Activated T-cell treated with anti-CD3 and anti-CD28 coated beads, Interleukin-2, amount 50 U/mL, for 72 hours (primary cell): ENCODE results near the gene ADRA2C. TPM values are rescaled to one million over a fixed set of nuclear protein-coding genes. Genes with fewer than 3 reads are reported as not detected.
"Not testable (repeated sequence)": the region's sequence is repeated elsewhere in the genome, so short reads cannot be mapped to it uniquely, and the experiment has no call there.

Source experiments
- ATAC-seq, 2 donors: fragments of 150-1000 bp; cut with Tn5 transposase; replicated peaks in 1 of 2; 2 replicates each; pipeline ENCODE4 v1.10.0; 2021; ENCODE audit warnings: moderate library complexity in 2 of 2, mild to moderate bottlenecking in 1 of 2
- DNase-seq, 2 donors: peaks; one replicate each; pipeline ENCODE4 v3.0.0; 2021 to 2022; ENCODE audit warnings: mixed read lengths in 1 of 2
- H3K27ac Mint-ChIP-seq: one replicate; pipeline ENCODE4 v1.8.0; 2022; ENCODE audit warnings: mild to moderate bottlenecking, moderate library complexity, mixed read lengths
- H3K27me3 Mint-ChIP-seq: one replicate; pipeline ENCODE4 v1.8.0; 2022; ENCODE audit warnings: low read depth, mixed read lengths
- H3K36me3 Mint-ChIP-seq, 2 donors: one replicate each; pipeline ENCODE4 v1.8.0; 2022; ENCODE audit warnings: mixed read lengths in 2 of 2, mild to moderate bottlenecking in 1 of 2; ENCODE audit not compliant: insufficient read depth in 2 of 2
- H3K4me1 Mint-ChIP-seq: one replicate; pipeline ENCODE4 v1.8.0; 2022; ENCODE audit warnings: low read depth, mixed read lengths
- H3K4me3 Mint-ChIP-seq, 2 donors: one replicate each; pipeline ENCODE4 v1.8.0; 2022; ENCODE audit warnings: mild to moderate bottlenecking in 2 of 2, mixed read lengths in 2 of 2, moderate library complexity in 2 of 2
- H3K9me3 Mint-ChIP-seq, 2 donors: one replicate each; pipeline ENCODE4 v1.8.0; 2022; ENCODE audit warnings: mixed read lengths in 2 of 2
- total RNA-seq, 2 donors: library from RNA; stranded (reverse); gene quantifications; one replicate each; pipeline ENCODE4 v1.2.3, GENCODE V29; 2022

Gene ADRA2C
- total RNA-seq, 2 donors from 2014 or later, result not detected

GRCh38 chr4:3813151-3814052 lies 47.2 kb downstream of the ADRA2C start:
- DNase-seq (no peak), ATAC-seq (no peak)
- Mint-ChIP-seq H3K4me1 (no peaks in the 10 kb centered on the region), H3K36me3 (no peaks in the 10 kb centered on the region), H3K9me3 (no peaks in the 10 kb centered on the region), H3K4me3 (no peak overlapping the region), H3K27me3 (peaks cover 12% of the 10 kb centered on the region), H3K27ac (no peak overlapping the region)

GRCh38 chr4:3814053-3814570 lies 47.9 kb downstream of the ADRA2C start:
- no peak for ATAC-seq
- Mint-ChIP-seq H3K4me3 (no peak overlapping the region), H3K36me3 (no peaks in the 10 kb centered on the region)

GRCh38 chr4:3814838-3815237 lies 48.7 kb downstream of the ADRA2C start:
- not testable (repeated sequence) for H3K4me1 Mint-ChIP-seq, H3K36me3 Mint-ChIP-seq, H3K4me3 Mint-ChIP-seq, H3K27me3 Mint-ChIP-seq, H3K27ac Mint-ChIP-seq, H3K9me3 Mint-ChIP-seq, DNase-seq
- ATAC-seq, result peak in 1 of 2 donors; percentile 30

More at GRCh38 chr4:3814053-3814570, 47.9 kb downstream of the ADRA2C start:
- no peaks in the 10 kb centered on the region for H3K9me3 Mint-ChIP-seq
- H3K27ac Mint-ChIP-seq, result no peak overlapping the region
- peaks cover 5% of the 10 kb centered on the region for H3K27me3 Mint-ChIP-seq
- DNase-seq, result no peak
- H3K4me1 Mint-ChIP-seq, result no peaks in the 10 kb centered on the region

GRCh38 chr4:3816256-3816825 lies 50.2 kb downstream of the ADRA2C start:
- H3K9me3 Mint-ChIP-seq, result no peaks in the 10 kb centered on the region
- ATAC-seq, result no peak
- no peak for DNase-seq
- H3K4me1 Mint-ChIP-seq, result no peaks in the 10 kb centered on the region
- no peak overlapping the region for H3K27ac Mint-ChIP-seq
- H3K4me3 Mint-ChIP-seq, result no peak overlapping the region
- H3K36me3 Mint-ChIP-seq, result no peaks in the 10 kb centered on the region
- no peaks in the 10 kb centered on the region for H3K27me3 Mint-ChIP-seq

GRCh38 chr4:3816983-3817960 lies 51.1 kb downstream of the ADRA2C start:
- ATAC-seq (no peak), DNase-seq (no peak)
- H3K4me3 Mint-ChIP-seq, result no peak overlapping the region
- no peaks in the 10 kb centered on the region for H3K4me1 Mint-ChIP-seq
- H3K27ac Mint-ChIP-seq, result no peak overlapping the region
- H3K27me3 Mint-ChIP-seq, result no peaks in the 10 kb centered on the region
- H3K9me3 Mint-ChIP-seq, result no peaks in the 10 kb centered on the region
- no peaks in the 10 kb centered on the region for H3K36me3 Mint-ChIP-seq

Other genes starting within 250 kb of the ADRA2C start
- 10 to 100 TPM; 49.7 to 52.7 TPM for gene LRPAP1, start 234.0 kb upstream of the ADRA2C start, total RNA-seq